Measurements from ENCODE around the gene LRRC74B.
A peak's percentile ranks its signal among the peaks of the same experiment; 100 is the strongest.
"Not testable (repeated sequence)": the region's sequence is repeated elsewhere in the genome, so short reads cannot be mapped to it uniquely, and the experiment has no call there.

Gene LRRC74B

DNA sequence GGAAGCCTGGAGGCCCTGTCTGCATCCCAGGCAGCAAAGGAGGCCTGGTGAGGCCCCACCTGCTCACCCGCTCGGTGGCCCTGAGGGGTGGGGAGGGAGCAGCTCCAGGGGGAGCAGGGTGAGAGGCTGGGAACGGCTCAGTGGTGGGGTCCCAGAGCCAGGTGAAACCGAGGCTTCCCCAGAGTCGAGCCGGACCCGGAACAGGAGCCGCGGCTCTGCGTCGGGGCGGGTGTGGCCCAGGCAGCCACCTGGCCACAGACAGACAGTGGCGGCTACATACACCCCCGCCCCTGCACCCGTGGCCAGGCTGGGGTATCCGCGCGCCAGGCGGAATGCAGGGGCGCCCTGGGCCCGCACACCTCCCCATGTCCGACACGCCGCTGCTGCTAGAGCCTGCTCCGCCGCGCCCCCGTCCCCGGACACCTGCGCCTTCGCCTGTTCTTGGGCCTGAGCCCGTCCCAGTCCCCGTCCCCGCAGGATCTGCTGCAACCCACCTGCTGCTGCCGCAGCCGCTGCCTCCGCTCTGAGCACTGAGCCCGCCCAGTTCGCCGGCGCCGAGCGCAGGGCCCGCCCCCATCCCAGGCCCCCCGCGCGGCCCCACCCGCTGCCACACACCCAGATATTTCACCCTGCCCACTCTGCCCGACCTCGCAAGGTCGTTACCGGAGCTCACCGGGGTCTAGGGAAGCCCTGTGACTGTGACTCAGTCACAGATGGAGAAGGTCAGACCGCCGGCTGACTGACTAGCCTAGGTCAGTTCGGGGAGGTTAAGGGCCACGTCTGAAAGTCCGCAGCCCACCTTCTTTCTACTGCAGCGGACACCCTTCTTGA is 13.5 kb upstream of the LRRC74B start, which contains the start of gene SLC7A4:
TSS of gene SLC7A4 (minus strand) at position 525 of the 831 bp plus-strand sequence. CDS start 749 bp downstream, outside the sequence.
- peak in 1 of 2 experiments; percentile 34 for DNase-seq

DNA sequence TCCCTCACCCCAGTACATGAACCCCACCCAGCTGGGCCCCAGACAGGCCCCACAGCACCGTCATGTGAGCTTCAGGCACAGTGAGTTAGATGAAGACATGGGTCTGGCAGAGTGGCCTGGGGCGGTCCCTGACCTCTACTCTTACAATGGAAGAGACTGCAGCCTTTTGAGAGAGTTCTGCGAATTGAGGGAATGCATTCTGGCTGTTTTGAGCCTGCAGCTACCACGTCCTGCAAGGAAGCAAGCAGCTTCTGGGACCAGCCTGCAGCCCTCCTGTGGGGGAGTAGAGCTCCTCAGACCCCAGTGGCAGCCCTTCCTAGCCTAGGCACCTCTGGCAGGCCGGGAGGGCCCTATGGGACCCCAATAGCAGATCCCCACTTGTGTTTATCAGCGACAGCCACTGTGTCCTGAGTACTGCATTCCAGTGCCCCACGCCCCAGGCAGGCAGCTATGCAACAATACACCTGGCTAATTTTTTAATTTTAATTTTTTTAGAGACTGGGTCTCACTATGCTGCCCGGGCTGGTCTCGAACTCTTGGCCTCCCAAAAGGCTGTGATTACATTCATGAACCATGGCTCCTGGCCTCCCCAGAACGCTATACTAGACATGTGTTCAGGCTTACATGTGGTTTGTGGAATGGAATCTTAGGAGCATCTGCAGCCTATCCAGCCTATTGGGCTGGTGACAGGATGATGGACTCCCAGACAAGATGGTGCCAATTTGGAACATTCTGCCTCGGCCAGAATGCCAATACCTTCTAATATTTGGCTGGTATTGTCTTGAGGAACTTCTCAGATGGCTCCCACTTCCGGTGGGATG is 12.7 kb upstream of the LRRC74B start:
- no peak for DNase-seq

DNA sequence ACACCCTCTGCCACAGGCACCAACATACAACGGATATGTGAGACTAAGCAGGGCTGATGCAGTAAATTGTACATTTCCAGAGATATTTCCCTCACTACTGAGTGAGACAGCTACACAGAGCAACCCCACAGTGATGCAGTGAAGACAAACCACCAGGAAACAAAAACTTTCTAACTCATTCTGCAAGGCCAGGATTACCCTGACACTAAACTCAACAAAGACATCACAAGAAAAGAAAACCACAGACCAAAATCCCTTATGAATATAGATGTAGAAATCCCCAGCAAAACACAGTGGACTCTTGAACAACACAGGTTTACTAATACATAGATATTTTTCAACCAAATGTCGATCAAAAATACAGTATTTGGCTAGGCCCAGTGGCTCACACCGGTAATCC is 11.9 kb upstream of the LRRC74B start:
- no peak for DNase-seq

DNA sequence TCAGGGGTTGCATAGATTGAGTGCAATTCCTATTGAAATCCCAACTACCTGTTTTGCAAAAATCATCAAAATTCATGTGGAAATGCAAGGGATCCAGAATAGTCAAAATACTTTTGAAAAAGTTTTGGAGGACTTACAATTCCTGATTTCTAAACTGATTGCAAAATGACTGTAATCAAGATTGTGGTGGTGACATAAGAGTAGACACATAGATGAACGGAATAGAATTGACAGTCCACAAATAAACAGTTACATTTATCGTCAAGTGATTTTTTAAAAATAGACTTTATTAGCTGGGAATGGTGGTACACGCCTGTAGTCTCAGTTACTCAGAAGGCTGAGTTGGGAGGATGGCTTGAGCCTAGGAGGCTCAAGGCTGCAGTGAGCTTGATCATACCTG is 10.8 kb upstream of the LRRC74B start:
- DNase-seq = no peak

DNA sequence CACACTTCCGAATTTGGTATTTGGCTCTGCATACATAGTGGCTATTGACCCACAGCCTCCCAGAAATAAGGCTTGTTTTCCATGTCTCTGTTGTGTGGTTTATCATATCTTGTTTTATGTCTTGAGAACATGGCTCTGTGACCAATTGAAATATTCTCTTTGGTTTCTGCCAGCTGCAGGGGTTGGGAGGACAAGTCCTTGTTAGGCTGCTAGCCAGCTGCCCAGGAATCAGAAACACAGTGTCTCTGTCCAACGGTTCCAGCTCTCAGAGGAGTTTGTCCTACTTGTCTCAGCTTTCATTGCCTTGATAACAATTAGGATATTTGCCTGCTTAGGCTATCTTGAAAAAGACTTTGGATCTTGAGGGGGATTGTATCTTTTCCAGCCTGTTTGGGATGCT is 7.3 kb upstream of the LRRC74B start:
- no peak for DNase-seq

DNA sequence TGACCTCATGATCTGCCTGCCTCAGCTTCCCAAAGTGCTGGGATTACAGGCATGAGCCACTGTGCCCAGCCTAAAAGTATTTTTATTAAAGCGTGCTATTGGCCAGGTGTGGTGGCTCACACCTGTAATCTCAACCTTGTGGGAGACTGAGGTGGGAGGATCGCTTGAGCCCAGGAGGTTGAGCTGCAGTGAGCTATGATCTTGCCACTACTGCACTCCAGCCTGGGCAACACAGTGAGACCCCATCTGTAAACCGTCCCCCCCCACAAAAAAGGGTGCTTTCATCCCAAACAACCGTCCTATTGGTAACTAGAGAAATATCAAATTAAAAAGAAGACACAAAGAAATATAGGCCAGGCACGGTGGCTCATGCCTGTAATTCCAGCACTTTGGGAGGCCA is 6.6 kb upstream of the LRRC74B start:
- DNase-seq = not testable (repeated sequence)

DNA sequence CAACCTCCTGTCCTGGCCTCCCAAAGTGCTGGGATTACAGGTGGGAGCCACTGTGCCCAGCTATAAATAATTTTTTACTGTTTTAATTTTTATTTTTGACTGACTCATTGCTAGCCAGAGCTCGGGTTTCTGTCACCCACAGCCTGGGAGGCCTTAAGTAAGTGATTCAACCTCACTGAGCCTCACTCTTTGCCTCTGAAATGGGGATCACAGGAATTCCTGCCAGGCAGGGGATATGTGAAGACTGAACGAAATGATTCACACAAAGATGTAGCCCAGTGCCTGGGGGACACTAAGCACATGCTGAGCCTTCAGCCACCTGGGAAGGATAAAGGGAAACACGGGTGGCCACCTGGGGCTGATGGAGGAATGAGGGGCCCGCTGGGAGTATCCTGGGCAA is 3.8 kb upstream of the LRRC74B start:
- DNase-seq = no peak

DNA sequence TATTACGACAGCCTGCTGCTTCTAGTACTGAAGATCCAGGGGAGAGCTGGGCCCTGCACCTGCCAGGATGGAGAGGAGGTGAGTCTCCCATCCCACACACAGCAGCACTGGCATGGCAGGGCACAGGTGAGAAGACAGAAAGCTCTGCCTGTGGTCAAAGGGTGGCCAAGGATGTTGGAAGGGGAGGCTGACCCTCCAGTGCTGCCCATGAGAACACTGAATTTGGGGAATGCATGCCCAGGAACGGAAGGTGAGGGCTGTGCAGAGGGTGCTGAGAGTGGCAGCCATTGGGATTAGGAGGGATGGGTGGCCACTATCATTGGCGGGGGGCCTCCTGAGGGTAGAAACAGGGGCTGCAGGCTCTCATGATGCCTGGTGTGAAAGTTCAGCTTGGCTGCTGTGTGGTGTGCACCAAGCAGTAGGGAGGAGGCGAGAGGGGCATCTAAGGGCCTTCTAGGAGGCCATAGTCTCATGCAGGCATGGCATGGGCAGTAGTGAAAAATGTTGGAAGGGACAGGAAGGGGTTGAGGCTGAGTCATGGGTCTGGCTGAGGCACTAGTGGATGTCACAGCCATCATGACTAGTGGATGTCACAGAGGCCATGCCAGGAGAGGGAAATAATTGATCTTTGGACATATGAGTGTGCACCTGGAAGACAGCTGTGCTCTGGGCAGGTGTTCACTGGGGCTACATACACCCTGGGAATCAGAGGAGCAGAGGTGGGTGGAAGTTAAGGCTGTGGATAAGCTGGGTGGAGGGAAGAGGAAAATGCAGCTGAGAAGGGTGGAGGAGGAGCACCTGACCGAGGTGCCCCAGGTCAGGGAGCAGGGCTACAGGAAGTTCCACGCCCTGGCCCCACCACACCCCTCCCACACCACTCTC is 2.5 kb upstream of the LRRC74B start:
- no peak for DNase-seq

DNA sequence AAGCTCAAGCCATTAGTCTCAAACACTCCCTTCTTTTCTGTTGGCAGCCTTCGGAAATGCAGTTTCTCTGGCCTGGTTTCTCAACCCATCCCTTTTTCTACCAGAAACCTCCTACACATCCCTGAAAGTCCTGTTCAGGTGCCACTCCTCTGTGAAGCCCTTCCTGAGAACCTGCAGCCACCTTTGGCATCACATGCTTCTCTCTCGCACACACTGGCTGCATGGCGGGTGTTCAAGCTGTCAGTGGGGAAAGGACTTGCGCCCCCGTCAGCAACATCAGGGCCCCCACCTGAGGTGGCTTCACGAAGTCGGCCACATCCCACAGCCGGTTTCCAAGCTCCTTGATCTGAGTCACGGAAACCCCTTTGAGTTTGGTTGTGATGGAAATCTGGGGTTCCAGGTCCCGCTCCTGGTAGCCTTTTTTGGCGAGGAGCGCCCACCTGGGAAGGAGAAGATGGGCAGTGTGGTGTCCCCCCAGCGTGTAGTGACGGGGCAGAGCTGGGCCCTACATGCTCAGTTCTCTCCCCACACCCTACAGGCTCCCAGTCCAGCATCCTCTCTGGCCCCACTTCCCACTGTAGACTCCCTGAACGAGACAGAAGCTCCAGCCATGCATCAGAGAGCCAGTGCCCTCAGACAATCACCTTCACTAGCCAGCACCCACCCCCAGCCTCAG is 1.7 kb upstream of the LRRC74B start:
- DNase-seq = no peak

DNA sequence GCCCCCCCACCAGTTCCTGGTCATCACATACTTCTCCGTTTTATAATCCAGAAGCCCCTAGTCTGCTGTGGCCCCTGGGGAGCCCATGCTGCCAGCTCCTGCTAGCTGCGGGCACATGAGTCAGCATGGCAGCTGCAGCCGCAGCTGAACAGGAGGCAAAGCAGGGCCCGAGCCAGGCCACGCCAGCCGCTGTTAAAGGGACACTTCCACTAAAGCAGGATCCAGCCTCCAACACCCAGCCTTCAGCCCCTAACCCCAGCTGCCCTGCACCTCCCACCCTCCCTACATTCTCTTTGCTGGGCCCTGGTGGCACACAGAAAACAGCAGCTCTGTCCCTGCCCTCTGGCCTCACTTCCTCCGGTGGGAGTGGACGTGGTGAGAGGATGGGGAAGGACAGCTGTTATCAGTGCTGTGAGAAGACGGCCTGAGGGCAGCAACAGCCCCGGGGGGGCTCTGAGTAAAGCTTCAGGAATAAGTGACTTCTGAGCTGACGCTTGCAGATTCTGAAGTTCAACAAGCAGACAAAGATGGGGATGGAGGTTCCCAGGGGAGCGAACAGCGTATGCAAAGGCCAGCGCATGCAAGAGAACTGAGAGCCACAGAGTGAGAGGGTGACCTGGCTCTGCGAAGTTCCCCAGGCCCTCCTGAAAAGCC is 688 bp upstream of the LRRC74B start:
- DNase-seq = peak in 1 of 2 experiments; percentile 46

DNA sequence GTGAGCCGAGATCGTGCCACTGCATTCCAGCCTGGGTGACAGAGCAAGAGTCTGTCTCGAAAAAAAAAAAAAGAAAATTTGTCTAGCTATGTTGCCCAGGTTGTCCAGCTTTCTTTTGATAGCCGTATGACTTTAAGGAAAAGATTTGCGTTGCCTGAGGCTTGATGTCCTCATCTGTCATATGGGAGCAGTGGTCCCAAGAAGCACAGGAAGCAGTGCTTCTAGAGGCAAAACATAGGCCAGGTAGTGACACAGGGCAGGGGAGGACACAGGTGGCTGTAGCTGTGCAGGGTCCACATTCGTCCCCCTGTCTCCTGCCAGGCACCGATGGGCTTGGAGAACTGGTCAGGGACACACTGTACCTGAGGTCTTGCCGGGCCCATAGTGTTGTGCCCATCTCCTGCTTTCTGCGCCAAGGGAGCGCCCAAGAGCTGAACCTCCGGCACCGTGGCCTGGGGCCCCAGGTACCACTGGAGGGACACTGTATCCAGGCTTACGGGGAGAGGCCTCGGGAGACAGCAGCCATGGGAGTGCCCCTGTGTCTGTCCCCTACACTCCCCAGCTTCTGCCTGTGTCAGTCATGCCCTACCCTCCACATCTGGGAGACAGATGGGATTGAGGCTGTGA is 1.4 kb downstream of the LRRC74B start:
- DNase-seq = no peak

DNA sequence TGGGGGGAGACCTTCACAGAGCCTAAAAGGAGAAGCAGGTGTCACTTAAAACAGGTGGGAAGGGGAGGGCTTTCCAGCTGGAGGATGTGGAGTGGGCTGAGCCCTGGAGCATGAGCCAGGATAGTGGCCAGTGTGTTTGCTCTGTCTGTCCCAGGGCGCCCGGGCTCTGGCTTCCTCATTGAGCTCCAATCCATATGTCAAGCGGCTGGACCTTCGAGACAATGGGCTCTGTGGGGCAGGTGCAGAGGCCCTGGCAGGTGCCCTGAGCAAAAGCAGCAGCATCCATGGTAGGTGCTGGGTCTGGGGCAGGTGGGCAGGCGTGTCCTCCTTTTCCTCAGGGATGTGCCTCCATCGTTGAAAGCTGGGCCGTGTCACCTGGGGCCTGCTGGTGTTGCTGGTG is 2.0 kb downstream of the LRRC74B start:
- DNase-seq = no peak

DNA sequence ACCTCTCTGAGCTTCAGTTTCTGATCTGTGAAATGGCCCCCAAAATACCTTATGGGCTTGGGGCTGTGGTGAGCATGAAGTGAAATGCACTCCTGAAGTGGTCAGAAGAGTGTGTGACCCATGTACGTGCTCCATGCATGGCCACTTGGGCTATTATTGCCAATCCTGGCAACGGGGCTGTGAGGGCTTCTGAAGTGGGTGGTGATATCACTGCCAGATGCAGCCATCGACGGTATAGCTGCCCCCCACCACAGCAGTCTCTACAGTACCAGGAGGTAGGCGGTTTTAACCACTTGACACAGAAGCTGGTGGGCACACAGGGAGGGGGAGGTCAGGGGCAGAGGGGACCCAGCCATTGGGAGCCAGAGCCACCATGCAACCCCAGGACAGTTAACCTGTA is 2.7 kb downstream of the LRRC74B start:
- DNase-seq = not testable (repeated sequence)

DNA sequence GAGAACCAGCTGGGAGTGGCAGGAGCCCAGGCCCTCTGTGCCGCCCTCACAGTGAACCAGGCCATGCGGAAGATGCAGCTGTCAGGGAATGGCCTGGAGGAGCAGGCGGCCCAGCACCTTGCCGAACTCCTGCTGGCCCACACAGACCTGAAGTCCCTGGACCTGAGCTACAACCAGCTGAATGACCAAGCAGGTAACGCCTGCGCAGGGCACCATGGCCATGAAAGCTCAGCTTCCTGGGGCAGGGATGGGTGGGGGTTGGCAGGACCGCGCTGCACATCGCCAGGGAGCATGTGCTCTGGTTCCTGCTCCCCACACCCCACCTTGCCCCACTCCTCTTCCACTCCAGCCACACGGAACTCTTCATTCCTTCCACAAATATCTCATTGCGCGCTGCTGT is 3.2 kb downstream of the LRRC74B start:
- not testable (repeated sequence) for DNase-seq

DNA sequence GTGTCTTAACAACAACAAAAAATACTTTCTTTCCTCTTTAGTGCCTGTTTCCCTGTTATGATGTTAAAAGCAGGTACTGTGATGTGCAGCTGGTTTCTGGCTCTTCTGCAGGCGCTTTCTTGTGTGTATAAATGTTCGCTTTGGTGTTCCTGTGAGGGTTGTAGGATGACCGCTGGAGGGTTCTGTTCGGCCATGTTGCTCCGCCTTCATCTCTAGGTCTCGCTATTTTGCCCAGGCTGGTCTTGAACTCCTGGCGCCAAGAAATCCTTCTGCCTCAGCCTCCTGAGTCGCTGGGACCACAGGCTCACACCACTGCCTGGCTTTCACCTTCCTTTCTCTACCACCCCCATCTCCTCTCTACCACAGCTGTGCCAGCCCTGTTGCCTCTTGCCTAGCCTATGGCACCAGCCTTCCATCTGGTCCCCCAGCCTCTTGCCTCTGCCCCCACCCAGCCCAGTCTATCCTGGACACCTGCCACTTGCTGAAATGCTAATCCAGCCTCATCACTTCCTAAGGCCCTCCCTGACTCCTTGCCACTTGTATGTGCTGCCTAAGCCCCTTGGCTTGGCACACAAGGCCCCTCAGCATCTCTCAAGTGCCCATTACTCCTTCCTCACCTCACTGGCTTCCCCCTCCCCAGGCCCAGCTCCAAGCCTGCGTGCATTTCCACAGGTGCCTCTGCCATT is 5.5 kb downstream of the LRRC74B start:
- DNase-seq = no peak

DNA sequence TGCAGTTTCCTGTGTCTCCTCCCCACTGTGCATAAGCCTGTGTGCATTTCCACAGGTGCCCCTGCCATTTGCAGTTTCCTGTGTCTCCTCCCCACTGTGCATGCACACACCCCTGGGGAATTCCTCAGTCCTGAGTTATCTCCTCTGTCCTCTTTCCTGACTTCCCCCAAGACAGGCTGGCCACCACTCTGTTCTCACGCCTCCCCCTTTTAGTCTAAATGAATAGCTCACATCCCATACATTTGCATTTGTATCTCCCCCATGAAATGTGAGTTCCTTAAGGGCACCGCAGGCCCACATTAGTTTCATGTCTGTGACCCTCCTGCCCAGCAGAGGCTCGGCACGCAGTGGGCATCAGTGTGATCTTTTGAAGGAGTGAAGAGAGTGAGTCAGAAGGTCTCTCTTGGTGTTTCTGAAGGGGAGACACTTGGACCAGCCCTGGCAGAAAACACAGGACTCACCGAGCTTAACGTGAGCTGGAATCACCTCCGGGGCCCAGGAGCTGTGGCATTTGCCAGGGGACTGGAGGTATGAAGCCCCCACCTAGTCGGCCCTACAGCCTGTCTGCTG is 6.2 kb downstream of the LRRC74B start:
- no peak for DNase-seq

DNA sequence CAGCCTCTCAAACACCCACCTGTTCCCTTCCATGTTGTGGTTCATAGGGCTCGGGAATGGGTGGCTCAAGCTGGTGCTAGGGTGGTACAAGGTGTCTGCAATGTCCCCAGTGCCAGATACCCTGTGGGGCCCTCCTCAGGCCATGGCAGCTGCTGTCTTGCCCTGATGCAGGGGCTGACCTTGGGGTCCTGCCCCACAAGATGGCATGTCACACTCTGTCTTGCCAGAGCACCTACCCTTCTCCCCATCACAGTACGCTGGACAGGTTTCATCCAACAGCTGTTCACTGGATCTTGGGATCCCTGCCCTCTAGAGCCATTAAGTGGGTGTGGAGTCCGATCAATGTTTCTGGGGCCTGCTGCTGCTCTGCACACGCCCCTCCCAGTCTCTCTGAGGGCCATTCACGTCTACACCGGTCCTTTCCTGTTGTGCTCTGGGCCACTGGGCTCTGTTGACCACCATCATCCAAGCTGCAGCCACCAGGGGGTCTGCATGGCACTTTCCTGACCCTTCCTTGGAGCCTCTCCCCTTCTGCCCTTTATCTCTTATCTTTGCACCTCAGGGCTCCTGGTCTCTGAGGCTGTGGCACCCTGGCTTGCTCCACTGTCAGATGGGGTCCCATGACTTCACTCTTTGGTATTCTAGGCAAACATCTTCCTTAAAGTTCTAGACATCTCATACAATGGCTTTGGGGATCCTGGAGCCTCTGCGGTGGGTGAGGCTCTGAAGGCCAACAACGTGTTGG is 7.1 kb downstream of the LRRC74B start:
- no peak for DNase-seq

DNA sequence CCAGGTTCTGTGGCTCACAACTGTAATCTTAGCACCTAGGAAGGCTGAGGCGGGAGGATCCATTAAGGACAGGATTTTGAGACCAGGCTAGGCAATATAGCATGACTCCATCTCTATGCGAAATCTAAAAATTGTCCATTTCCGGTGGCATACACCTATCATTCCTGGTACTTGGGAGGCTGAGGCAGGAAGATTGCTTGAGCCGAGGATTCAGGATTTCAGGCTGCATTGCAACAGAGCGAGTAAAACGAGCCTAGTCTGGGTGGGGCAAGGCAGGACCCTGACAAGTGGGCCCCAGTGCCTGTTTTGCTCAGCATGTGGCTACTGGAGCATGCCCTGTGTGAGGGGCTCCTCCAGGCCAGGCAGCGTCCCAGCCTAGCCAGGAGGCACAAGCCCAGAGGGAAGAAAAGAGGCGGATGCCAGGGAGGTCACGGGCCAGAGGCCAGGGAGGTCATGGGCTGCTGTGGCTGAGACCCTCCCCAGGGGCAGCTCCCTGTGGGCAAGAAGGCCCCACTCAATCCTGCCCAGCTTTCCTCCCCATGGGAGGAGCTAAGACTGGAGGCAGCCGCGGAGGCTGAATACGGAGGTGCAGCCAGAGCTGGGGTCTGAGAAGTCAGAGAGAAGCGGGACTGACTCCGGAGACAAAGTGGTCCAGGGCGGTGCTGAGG is 8.4 kb downstream of the LRRC74B start:
- DNase-seq = no peak
